IMR-90 (cell line): ENCODE measurements around the gene CLHC1. TPM values are rescaled to one million over a fixed set of nuclear protein-coding genes. Genes with fewer than 3 reads are reported as not detected.

ENCODE experiments used
- ATAC-seq: fragments of 200-7000 bp; cut with Tn5 transposase; 2 replicates; pipeline ENCODE4 v1.9.1; 2020; ENCODE audit warnings: low read depth, mild to moderate bottlenecking, moderate library complexity
- BruUV-seq: library from RNA; stranded (reverse); fragments of 400-500 nt; replicated peaks from 2 replicates; lab custom pipeline; 2021; lab: Mats Ljungman, UMichigan
- CTCF ChIA-PET: fragments of 300-600 bp; formaldehyde crosslinking; extraction: SDS; loops from one replicate; lab custom pipeline; 2021; ENCODE audit warnings: antibody characterized with exemption; lab: Yijun Ruan, JAX
- POLR2A ChIA-PET: fragments of 300-600 bp; sonication (Branson Sonifier 250); formaldehyde crosslinking; loops from one replicate; lab custom pipeline; 2022; ENCODE audit warnings: antibody characterized with exemption; ENCODE audit not compliant: unreplicated experiment; lab: Charles Lee
- DNase-seq: peaks from one replicate; pipeline ENCODE4 v3.0.0; 2013
- H2AFZ ChIP-seq: replicated peaks from 2 replicates; pipeline ENCODE3; 2013; ENCODE audit warnings: low read length, mild to moderate bottlenecking; ENCODE audit not compliant: poor library complexity
- H2AK5ac ChIP-seq: 2 replicates; pipeline ENCODE4 v1.6.1; 2013; ENCODE audit warnings: low read depth, low read length, inconsistent platforms
- H2AK9ac ChIP-seq: replicated peaks from 2 replicates; pipeline ENCODE3; 2013; ENCODE audit warnings: mild to moderate bottlenecking, low read depth, low read length, moderate library complexity; ENCODE audit not compliant: poor library complexity
- H2BK120ac ChIP-seq: 2 replicates; pipeline ENCODE4 v1.6.1; 2013; ENCODE audit warnings: low read depth, low read length, inconsistent platforms
- H2BK15ac ChIP-seq: 3 replicates; pipeline ENCODE4 v1.6.1; 2013; ENCODE audit warnings: low read depth, low read length, inconsistent platforms
- H2BK20ac ChIP-seq: 2 replicates; pipeline ENCODE4 v1.6.1; 2013; ENCODE audit warnings: low read depth, mild to moderate bottlenecking, inconsistent platforms, low read length, moderate library complexity
- H2BK5ac ChIP-seq: 2 replicates; pipeline ENCODE4 v1.6.1; 2013; ENCODE audit warnings: mild to moderate bottlenecking, low read depth, low read length, inconsistent platforms; ENCODE audit not compliant: poor library complexity, severe bottlenecking
- H3K14ac ChIP-seq: replicated peaks from 2 replicates; pipeline ENCODE4 v1.6.1; 2013; ENCODE audit warnings: low read depth, low read length, inconsistent platforms
- H3K18ac ChIP-seq: 2 replicates; pipeline ENCODE4 v1.6.1; 2013; ENCODE audit warnings: low read depth, low read length, control low read depth
- H3K23ac ChIP-seq: 2 replicates; pipeline ENCODE4 v1.6.1; 2013; ENCODE audit warnings: low read depth, low read length, inconsistent platforms
- H3K27ac ChIP-seq: 2 replicates; pipeline ENCODE4 v1.5.1; 2013; ENCODE audit warnings: mild to moderate bottlenecking, control low read depth, low read length; ENCODE audit not compliant: insufficient read depth
- H3K27me3 ChIP-seq: 2 replicates; pipeline ENCODE4 v1.6.1; 2013; ENCODE audit warnings: low read length; ENCODE audit not compliant: control insufficient read depth, insufficient read depth
- H3K36me3 ChIP-seq: 2 replicates; pipeline ENCODE4 v1.6.1; 2013; ENCODE audit warnings: low read length, mixed read lengths; ENCODE audit not compliant: control insufficient read depth, insufficient read depth
- H3K4ac ChIP-seq: 2 replicates; pipeline ENCODE4 v1.6.1; 2013; ENCODE audit warnings: low read depth, low read length, inconsistent platforms
- H3K4me1 ChIP-seq: 2 replicates; pipeline ENCODE4 v1.6.1; 2013; ENCODE audit warnings: low read length, mixed read lengths; ENCODE audit not compliant: control insufficient read depth, insufficient read depth
- H3K4me2 ChIP-seq: 2 replicates; pipeline ENCODE4 v1.6.1; 2013; ENCODE audit warnings: low read depth, mild to moderate bottlenecking, control low read depth, low read length, moderate library complexity
- H3K4me3 ChIP-seq: 2 replicates; pipeline ENCODE4 v1.5.1; 2013; ENCODE audit warnings: low read depth, mild to moderate bottlenecking, control low read depth, low read length, moderate library complexity; ENCODE audit not compliant: insufficient read depth
- H3K56ac ChIP-seq: 2 replicates; pipeline ENCODE4 v1.6.1; 2013; ENCODE audit warnings: low read length, inconsistent platforms; ENCODE audit not compliant: insufficient read depth; ENCODE audit errors: extremely low read depth
- H3K79me1 ChIP-seq, 2 experiments: 2 replicates each; pipeline ENCODE4 v1.6.1; 2013; ENCODE audit warnings: low read length in 2 of 2, inconsistent platforms in 1 of 2, low read depth in 1 of 2
- H3K9ac ChIP-seq: 2 replicates; pipeline ENCODE4 v1.6.1; 2013; ENCODE audit warnings: low read depth, low read length, control low read depth
- H3K9me1 ChIP-seq: 2 replicates; pipeline ENCODE4 v1.6.1; 2013; ENCODE audit warnings: low read length, inconsistent platforms; ENCODE audit not compliant: insufficient read depth
- H3K9me3 ChIP-seq: 2 replicates; pipeline ENCODE4 v1.6.1; 2013; ENCODE audit warnings: low read length; ENCODE audit not compliant: control insufficient read depth, insufficient read depth
- H4K20me1 ChIP-seq: 2 replicates; pipeline ENCODE4 v1.6.1; 2013; ENCODE audit warnings: low read length, inconsistent platforms; ENCODE audit not compliant: insufficient read depth
- H4K5ac ChIP-seq: 2 replicates; pipeline ENCODE4 v1.6.1; 2013; ENCODE audit warnings: mild to moderate bottlenecking, low read depth, low read length, control low read depth
- H4K8ac ChIP-seq, 2 experiments: 2 replicates each; pipeline ENCODE4 v1.6.1; 2013; ENCODE audit warnings: low read depth in 2 of 2, low read length in 2 of 2, control low read depth in 1 of 2, inconsistent platforms in 1 of 2
- H4K91ac ChIP-seq: 2 replicates; pipeline ENCODE4 v1.6.1; 2013; ENCODE audit warnings: low read depth, low read length, inconsistent platforms; ENCODE audit not compliant: insufficient read depth
- CHD1 ChIP-seq: IDR thresholded peaks from 2 replicates; pipeline ENCODE4 v1.6.1; 2012; ENCODE audit warnings: low read depth, low read length, improper control_type of control experiment
- POLR2A ChIP-seq: IDR thresholded peaks from 2 replicates; pipeline ENCODE4 v1.6.1; 2012; ENCODE audit warnings: mild to moderate bottlenecking, low read depth, low read length
- WGBS, 2 experiments: methylation state at CpG; one replicate each; pipeline versions ENCODE4 v1.1.5 to v1.1.7; 2013; ENCODE audit warnings: missing lambda C conversion rate in 2 of 2; ENCODE audit not compliant: insufficient read length in 1 of 2; ENCODE audit errors: extremely low coverage in 2 of 2; 5-methylcytosine and 5-hydroxymethylcytosine counted together
- dilution Hi-C: fragments of 300-500 bp; cut with HindIII; formaldehyde crosslinking; loops from one replicate; pipeline ENCODE4 v1.14.3; 2018; ENCODE audit warnings: low sequenced_read_pairs; ENCODE audit not compliant: unreplicated experiment
- in situ Hi-C: fragments of 300-500 bp; cut with MboI; formaldehyde crosslinking; loops from 3 replicates; pipeline ENCODE4 v1.14.3; 2019; ENCODE audit warnings: low sequenced_read_pairs, inconsistent platforms, mixed read lengths
- intact Hi-C: fragments of 100-400 bp; cut with micrococcal nuclease; formaldehyde crosslinking; loops from 2 replicates; pipeline ENCODE4 v1.10.0; 2022
- polyA plus RNA-seq, 3 experiments: library from polyadenylated mRNA; depleted of rRNA; stranded (reverse); fragments of >200 nt; gene quantifications; 2 replicates each; pipeline ENCODE4 v1.2.3, GENCODE V29; 2012; ENCODE audit warnings: low replicate concordance in 1 of 3
- total RNA-seq: library from RNA; depleted of rRNA; stranded (reverse); fragments of >200 nt; gene quantifications from 2 replicates; pipeline ENCODE4 v1.2.3, GENCODE V29; 2012

The CLHC1 gene
- total and polyA plus RNA-seq, 2 of the 4 experiments (the other 2 are of a cell fraction), result 2.3 to 5.3 TPM

GRCh38 chr2:55235724-55236538, 3.8 kb upstream of the CLHC1 start:
- Histone ChIP-seq H2BK20ac (no peak overlapping the region), H4K20me1 (peaks cover 26% of the 10 kb centered on the region; the same call in 1 of the 2 replicates), H3K56ac (no peak overlapping the region), H3K36me3 (peaks cover 29% of the 10 kb centered on the region), H2AFZ (no peak overlapping the region), H3K9me1 (no peaks in the 10 kb centered on the region; the same call in 1 of the 2 replicates), H2AK9ac (no peak overlapping the region), H2BK15ac (no peak overlapping the region), H4K8ac (no peak overlapping the region), H3K79me1 (peaks cover 20 to 47% of the 10 kb centered on the region in 2 experiments), H3K4me1 (no peaks in the 10 kb centered on the region), H3K9me3 (no peaks in the 10 kb centered on the region), H2AK5ac (no peak overlapping the region), H3K14ac (no peak overlapping the region), H3K9ac (no peak overlapping the region), H3K27ac (no peak overlapping the region), H4K91ac (no peak overlapping the region), H3K4me3 (no peak overlapping the region), H2BK120ac (no peak overlapping the region), H3K27me3 (no peaks in the 10 kb centered on the region), H3K23ac (no peak overlapping the region), H2BK5ac (no peak overlapping the region), H4K5ac (no peak overlapping the region), H3K4me2 (no peak overlapping the region), H3K18ac (no peak overlapping the region), H3K4ac (no peak overlapping the region)
- no CpG with 5 or more reads among the region's 3 CpGs for WGBS, 2 experiments
- DNase-seq (no peak), ATAC-seq (no peak)
- BruUV-seq, result no TSS peak
- intact Hi-C loops (no loop called here), dilution Hi-C loops (no loop called here), in situ Hi-C loops (no loop called here)
- ChIA-PET CTCF (no interaction called here), POLR2A (no interaction called here)
- TF ChIP-seq CHD1 (no peak), POLR2A (peak; percentile 36; the same call in 1 of the 2 replicates)
